Tibial artery (tissue), 4 donors: ENCODE data around the gene IFITM2.

Experiments used
- DNase-seq, 2 donors: peaks; one replicate each; pipeline ENCODE4 v3.0.0-alpha.2; 2019
- H3K27ac ChIP-seq, 2 donors: fragments of 200-600 bp; sonication (generic) in 1 of 2; 1 replicate in 1 of 2; 2 replicates in 1 of 2; pipeline ENCODE4 v1.5.1; 2018 to 2019; ENCODE audit warnings: mild to moderate bottlenecking in 1 of 2
- H3K27me3 ChIP-seq, 2 donors: fragments of 200-600 bp; sonication (generic) in 1 of 2; one replicate each; pipeline versions ENCODE4 v1.5.1 to v1.6.0; 2016 to 2019
- H3K36me3 ChIP-seq, 3 donors: fragments of 200-600 bp; sonication (generic) in 2 of 3; one replicate each; pipeline ENCODE4 v1.5.1; 2016 to 2019; ENCODE audit warnings: mild to moderate bottlenecking in 2 of 3
- H3K4me1 ChIP-seq, 4 donors: fragments of 200-600 bp; sonication (generic) in 2 of 4; 1 replicate in 3 of 4; 2 replicates in 1 of 4; pipeline ENCODE4 v1.5.1; 2016 to 2019
- H3K4me3 ChIP-seq, 2 donors: fragments of 200-600 bp; sonication (generic) in 1 of 2; 1 replicate in 1 of 2; 2 replicates in 1 of 2; pipeline ENCODE4 v1.5.1; 2018 to 2019; ENCODE audit warnings: mild to moderate bottlenecking in 2 of 2
- H3K9me3 ChIP-seq, 3 donors: fragments of 200-600 bp; sonication (generic) in 1 of 3; one replicate each; pipeline ENCODE4 v1.5.1; 2016 to 2019
- intact Hi-C: fragments of 100-400 bp; cut with DNase I; formaldehyde crosslinking; loops from one replicate; pipeline ENCODE4 v1.15.0; 2023; ENCODE audit warnings: low total_unique reads
- TF ChIP-seq, protein P1 (sequence below), 2 experiments: fragments of 200-600 bp in 1 of 2; fragments of 450-650 bp in 1 of 2; IDR thresholded peaks; one replicate each; pipeline ENCODE4 v1.5.1; 2017 to 2019; ENCODE audit warnings: antibody characterized with exemption in 2 of 2, mild to moderate bottlenecking in 1 of 2, moderate library complexity in 1 of 2

The IFITM2 gene

DNA sequence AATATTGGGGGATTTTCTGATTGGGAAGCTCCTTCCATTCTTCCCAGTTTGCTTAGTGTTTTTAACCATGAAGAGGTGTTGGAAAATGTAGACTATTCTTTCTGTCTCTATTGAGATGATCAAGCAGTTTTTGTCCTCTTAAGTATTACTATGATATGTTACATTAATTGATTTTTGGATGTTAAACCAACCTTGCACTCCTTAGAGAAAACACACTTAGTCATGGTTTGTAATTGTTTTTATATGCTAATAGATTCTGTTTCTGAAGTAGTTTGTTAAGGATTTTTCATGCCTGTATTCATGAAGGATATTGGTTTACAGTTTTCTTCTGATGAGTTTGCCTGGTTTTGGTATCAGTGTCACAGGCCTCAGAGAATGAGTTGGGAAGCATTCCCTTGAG is 31.4 kb upstream of the IFITM2 start:
- Histone ChIP-seq H3K4me3 (no peak overlapping the region), H3K9me3 (no peaks in the 10 kb centered on the region), H3K27ac (no peak overlapping the region), H3K27me3 (peaks cover 0 to 57% of the 10 kb centered on the region in 2 donors), H3K4me1 (peaks cover 0 to 24% (median 15%) of the 10 kb centered on the region in 4 donors), H3K36me3 (no peaks in the 10 kb centered on the region)
- intact Hi-C loops = no loop called here
- no peak for DNase-seq
- TF ChIP-seq, protein P1, sequence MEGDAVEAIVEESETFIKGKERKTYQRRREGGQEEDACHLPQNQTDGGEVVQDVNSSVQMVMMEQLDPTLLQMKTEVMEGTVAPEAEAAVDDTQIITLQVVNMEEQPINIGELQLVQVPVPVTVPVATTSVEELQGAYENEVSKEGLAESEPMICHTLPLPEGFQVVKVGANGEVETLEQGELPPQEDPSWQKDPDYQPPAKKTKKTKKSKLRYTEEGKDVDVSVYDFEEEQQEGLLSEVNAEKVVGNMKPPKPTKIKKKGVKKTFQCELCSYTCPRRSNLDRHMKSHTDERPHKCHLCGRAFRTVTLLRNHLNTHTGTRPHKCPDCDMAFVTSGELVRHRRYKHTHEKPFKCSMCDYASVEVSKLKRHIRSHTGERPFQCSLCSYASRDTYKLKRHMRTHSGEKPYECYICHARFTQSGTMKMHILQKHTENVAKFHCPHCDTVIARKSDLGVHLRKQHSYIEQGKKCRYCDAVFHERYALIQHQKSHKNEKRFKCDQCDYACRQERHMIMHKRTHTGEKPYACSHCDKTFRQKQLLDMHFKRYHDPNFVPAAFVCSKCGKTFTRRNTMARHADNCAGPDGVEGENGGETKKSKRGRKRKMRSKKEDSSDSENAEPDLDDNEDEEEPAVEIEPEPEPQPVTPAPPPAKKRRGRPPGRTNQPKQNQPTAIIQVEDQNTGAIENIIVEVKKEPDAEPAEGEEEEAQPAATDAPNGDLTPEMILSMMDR (IDR thresholded peaks at IDR 0.05) = no peak

DNA sequence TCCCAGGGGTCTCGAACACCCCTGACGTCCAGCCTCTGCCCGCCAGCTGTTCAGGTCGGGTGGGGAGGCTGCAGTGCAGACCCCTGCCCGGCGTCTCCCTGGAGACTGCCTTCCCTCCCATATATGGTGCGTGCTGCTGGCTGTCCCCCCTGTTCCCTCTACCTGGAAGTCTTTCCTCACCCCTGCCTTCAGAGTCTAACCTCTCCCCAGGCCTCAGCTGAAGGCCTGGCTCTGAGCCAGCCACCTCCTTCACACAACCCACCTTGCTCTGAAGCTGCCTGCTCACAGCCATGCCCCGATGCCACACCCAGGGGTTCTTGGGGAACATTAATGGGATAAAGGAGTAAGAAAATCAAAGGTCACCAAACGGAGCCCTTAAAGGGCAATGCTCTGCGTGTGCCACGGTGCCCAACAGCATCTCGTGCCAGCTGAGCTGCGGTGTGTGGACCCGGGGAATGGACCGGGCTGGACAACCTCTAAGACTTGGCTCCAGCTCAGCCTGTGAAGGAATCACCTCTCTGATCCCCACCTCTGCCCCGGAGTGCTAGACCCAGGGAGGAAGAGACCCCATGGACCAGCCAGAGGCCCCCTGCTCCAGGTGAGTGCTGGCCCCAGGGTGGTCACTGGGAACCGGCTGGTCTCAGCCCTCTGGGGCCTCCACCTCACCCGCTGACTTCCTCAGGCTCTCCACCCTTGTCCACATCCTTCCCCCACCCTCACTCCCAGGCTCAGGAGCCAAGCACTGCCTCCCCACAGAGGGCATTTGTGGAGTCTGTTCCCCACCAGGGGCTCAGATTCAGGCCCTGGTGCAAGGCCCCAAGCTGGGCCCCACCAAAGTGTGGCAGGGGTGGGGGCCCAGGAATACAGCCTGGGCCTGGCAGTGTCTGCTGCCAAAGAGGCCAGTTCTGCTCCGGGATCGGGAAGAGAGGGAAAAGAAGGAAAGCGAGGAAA is 29.3 kb upstream of the IFITM2 start, which contains the start of gene NLRP6:
Gene NLRP6 (plus strand): TSS at position 407 of the 951 bp plus-strand sequence. CDS start 163 bp downstream, at position 570.
- peak within 1 kb of the TSS in 1 of 2 donors; percentile 38 for H3K4me3 ChIP-seq
- H3K9me3 ChIP-seq = no peaks in the 10 kb centered on the region
- peak in 1 of 2 donors; percentile 51 for DNase-seq
- peaks cover 0 to 58% of the 10 kb centered on the region in 2 donors for H3K27me3 ChIP-seq
- peaks cover 0 to 30% (median 16%) of the 10 kb centered on the region in 4 donors for H3K4me1 ChIP-seq
- intact Hi-C loops = no loop called here
- H3K36me3 ChIP-seq = no peaks in the 10 kb centered on the region
- H3K27ac ChIP-seq = no peak within 1 kb of the TSS
- TF ChIP-seq, protein P1 (IDR thresholded peaks at IDR 0.05) = no peak

DNA sequence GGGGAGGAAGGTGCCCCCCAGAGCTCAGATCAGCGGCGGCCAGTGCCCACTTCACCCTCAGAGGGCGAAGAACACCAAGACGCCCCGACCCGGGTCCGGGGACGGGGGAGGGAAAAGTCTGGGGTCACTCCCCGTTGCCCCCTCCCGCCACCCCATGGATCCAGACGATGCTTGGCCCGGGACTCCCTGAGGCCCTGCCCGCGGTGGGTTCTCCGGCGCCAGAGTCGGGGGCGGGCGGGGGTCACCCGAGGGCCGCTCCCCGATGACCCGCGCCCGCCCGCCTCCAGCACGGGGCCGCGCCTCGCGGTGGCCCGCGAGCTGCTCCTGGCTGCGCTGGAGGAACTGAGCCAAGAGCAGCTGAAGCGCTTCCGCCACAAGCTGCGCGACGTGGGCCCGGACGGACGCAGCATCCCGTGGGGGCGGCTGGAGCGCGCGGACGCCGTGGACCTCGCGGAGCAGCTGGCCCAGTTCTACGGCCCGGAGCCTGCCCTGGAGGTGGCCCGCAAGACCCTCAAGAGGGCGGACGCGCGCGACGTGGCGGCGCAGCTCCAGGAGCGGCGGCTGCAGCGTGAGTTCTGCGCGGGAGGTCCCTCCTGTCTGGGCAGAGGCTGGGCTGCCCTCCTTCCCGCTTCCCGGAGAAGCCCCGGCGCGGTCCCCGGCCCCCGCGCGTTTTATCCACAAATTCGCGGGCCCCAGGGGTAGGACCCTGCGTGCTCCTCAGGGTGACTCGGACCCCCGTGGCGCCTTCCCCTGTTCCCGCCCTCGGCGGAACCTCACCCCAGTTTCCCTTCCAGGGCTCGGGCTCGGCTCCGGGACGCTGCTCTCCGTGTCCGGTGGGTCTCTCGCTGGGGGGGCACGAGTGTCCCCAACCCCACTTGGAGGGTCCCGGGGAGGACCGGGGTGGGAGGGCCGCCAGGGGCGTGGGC is 28.3 kb upstream of the IFITM2 start:
- TF ChIP-seq, protein P1 (IDR thresholded peaks at IDR 0.05) = no peak
- no peaks in the 10 kb centered on the region for H3K9me3 ChIP-seq
- H3K4me3 ChIP-seq = peak overlapping the region in 1 of 2 donors; percentile 38
- intact Hi-C loops = no loop called here
- no peaks in the 10 kb centered on the region for H3K36me3 ChIP-seq
- H3K27me3 ChIP-seq = peaks cover 0 to 67% of the 10 kb centered on the region in 2 donors
- no peak overlapping the region for H3K27ac ChIP-seq
- DNase-seq = peak in 1 of 2 donors; percentile 61
- peaks cover 0 to 30% (median 16%) of the 10 kb centered on the region in 4 donors for H3K4me1 ChIP-seq

DNA sequence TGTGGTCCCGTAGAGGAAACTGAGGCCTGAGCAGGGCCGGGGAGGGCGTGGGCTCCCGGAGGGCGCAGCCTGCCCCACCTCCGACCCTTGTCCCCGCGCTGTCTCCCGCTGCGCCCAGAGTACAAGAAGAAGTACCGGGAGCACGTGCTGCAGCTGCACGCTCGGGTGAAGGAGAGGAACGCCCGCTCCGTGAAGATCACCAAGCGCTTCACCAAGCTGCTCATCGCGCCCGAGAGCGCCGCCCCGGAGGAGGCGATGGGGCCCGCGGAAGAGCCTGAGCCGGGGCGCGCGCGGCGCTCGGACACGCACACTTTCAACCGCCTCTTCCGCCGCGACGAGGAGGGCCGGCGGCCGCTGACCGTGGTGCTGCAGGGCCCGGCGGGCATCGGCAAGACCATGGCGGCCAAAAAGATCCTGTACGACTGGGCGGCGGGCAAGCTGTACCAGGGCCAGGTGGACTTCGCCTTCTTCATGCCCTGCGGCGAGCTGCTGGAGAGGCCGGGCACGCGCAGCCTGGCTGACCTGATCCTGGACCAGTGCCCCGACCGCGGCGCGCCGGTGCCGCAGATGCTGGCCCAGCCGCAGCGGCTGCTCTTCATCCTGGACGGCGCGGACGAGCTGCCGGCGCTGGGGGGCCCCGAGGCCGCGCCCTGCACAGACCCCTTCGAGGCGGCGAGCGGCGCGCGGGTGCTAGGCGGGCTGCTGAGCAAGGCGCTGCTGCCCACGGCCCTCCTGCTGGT is 27.5 kb upstream of the IFITM2 start:
- Histone ChIP-seq H3K9me3 (no peaks in the 10 kb centered on the region), H3K27ac (no peak overlapping the region), H3K4me1 (peaks cover 0 to 30% (median 16%) of the 10 kb centered on the region in 4 donors), H3K4me3 (peak overlapping the region in 1 of 2 donors; percentile 38), H3K36me3 (no peaks in the 10 kb centered on the region), H3K27me3 (peaks cover 0 to 76% of the 10 kb centered on the region in 2 donors)
- intact Hi-C loops = no loop called here
- TF ChIP-seq, protein P1 (IDR thresholded peaks at IDR 0.05) = no peak
- DNase-seq = peak in 1 of 2 donors; percentile 58
